H1 (cell line): Measurements from ENCODE around the gene ARHGAP28. TPM values are rescaled to one million over a fixed set of nuclear protein-coding genes. Genes with fewer than 3 reads are reported as not detected.

Experiments used
- RAD21 ChIP-seq, 2 experiments: IDR thresholded peaks in 1 of 2; conservative IDR thresholded peaks in 1 of 2; 2 replicates each; pipeline ENCODE4 v1.6.1; 2011; ENCODE audit warnings: low read depth in 2 of 2, low read length in 2 of 2, improper control_type of control experiment in 1 of 2, inconsistent platforms in 1 of 2, mild to moderate bottlenecking in 1 of 2, moderate library complexity in 1 of 2
- SIX5 ChIP-seq: IDR thresholded peaks from 2 replicates; pipeline ENCODE4 v1.6.1; 2011; ENCODE audit warnings: mild to moderate bottlenecking, low read depth, low read length
- TAF1 ChIP-seq: IDR thresholded peaks from 2 replicates; pipeline ENCODE4 v1.6.1; 2011; ENCODE audit warnings: mild to moderate bottlenecking, low read depth, low read length
- TAF7 ChIP-seq: optimal IDR thresholded peaks from 2 replicates; pipeline ENCODE3; 2011; ENCODE audit warnings: low read depth, mild to moderate bottlenecking, inconsistent platforms, low read length, moderate library complexity, borderline replicate concordance
- polyA plus RNA-seq, 7 experiments: library from polyadenylated mRNA; depleted of rRNA in 3 of 7; stranded (reverse) in 5 of 7; unstranded in 2 of 7; fragments of >200 nt in 5 of 7; fragments of 200-250 nt in 2 of 7; gene quantifications; 1 replicate in 5 of 7; 2 replicates in 1 of 7; 4 replicates in 1 of 7; pipeline versions ENCODE4 v1.2.1 to v1.2.3, GENCODE V29; 2011 to 2013; ENCODE audit warnings: missing spikeins in 2 of 7, mixed read lengths in 2 of 7
- total RNA-seq: library from RNA; stranded (reverse); fragmentation: NEBNext Ultra II Directional; extraction: Animal tissue kit (Norgen Biotek cat#: 25700); gene quantifications from 2 replicates; pipeline ENCODE4 v1.2.1, GENCODE V29; 2021

The ARHGAP28 gene
- total and polyA plus RNA-seq, 2 of the 8 experiments (the other 6 are each of a cell fraction or from before 2014, with no cell fraction given): 2.9 to 14.4 TPM

DNA sequence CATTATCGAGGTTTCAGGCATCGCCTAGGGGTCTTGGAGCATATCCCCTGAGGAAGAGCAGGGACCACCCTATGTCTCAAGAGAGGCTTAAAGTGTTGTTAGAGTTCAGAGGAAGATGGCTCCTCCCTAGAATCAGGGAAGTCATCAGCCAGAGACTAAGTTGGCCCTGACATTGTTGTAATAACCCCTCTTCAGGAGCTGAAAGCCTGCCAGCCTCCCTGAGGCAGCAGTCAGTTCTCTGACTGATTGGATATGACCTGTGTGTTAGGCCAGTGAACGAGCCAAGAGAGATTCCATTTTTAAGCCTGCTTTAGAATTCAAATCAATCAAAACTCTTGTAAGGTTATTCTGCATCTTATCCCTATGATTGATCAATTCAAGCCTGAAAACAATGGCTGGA lies 34.9 kb downstream of the ARHGAP28 start (continued):
- no peak for TF ChIP-seq TAF7
- no peak for TF ChIP-seq RAD21 (IDR thresholded peaks at IDR 0.05 in 1 of 2, conservative IDR thresholded peaks at IDR 0.05 in 1 of 2; ENCODE audit: low read depth in 2 of 2, low read length in 2 of 2)
- TF ChIP-seq TAF1: no peak
- no peak for TF ChIP-seq SIX5
